ENCODE results near the gene PAOX. TPM values are rescaled to one million over a fixed set of nuclear protein-coding genes. Genes with fewer than 3 reads are reported as not detected.
A peak's percentile ranks its signal among the peaks of the same experiment; 100 is the strongest.

Gene PAOX
- polyA plus RNA-seq, 2 of the 4 experiments (the other 2 are of a cell fraction) = 1.6 to 2.3 TPM

DNA sequence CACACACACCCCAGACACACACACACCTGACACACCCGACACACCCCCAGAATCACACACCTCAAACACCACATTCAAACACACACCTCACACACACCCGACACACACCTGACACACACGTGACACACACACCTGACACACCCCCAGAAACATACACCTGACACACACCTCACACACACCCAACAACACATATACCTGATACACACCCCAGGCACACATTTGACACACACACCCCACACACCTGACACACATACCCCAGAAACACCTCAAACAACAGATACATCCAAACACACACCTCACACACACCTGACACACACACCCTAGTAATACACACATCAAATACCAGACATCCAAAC, 41.7 kb upstream of the PAOX start:
- TF ChIP-seq RNF2 (IDR thresholded peaks at IDR 0.05; ENCODE audit: borderline replicate concordance, low read depth) = no peak
- TF ChIP-seq, protein P1, sequence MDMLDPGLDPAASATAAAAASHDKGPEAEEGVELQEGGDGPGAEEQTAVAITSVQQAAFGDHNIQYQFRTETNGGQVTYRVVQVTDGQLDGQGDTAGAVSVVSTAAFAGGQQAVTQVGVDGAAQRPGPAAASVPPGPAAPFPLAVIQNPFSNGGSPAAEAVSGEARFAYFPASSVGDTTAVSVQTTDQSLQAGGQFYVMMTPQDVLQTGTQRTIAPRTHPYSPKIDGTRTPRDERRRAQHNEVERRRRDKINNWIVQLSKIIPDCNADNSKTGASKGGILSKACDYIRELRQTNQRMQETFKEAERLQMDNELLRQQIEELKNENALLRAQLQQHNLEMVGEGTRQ (IDR thresholded peaks at IDR 0.05) = peak; percentile 49
- no peak for TF ChIP-seq HEYL (CRISPR knock-in tag; IDR thresholded peaks at IDR 0.05)
- no peaks in the 10 kb centered on the region for H3K9me3 ChIP-seq
- CTCF ChIA-PET = no interaction called here
- peak overlapping the region; percentile 97 for H3K4me2 ChIP-seq
- no peak for ATAC-seq
- POLR2A ChIA-PET = no interaction called here
- no peak overlapping the region for H3K4me3 ChIP-seq
- no peak for FAIRE-seq
- H3K27ac ChIP-seq = no peak overlapping the region
- 11% methylated on average over 3 of the region's 3 CpGs for WGBS (ENCODE audit: missing lambda C conversion rate)
- peaks cover 22% of the 10 kb centered on the region for H3K4me1 ChIP-seq
- no peak for DNase-seq (ENCODE audit: low read depth in 1 of 2, low spot score in 1 of 2)

- no peak overlapping the region for H3K4me3 ChIP-seq
- FAIRE-seq = no peak
- ChIA-PET CTCF (no interaction called here), POLR2A (no interaction called here)
- H3K4me2 ChIP-seq = no peak overlapping the region
- DNase-seq (ENCODE audit: low read depth in 1 of 2, low spot score in 1 of 2) = no peak
- peaks cover 24% of the 10 kb centered on the region for H3K4me1 ChIP-seq
- TF ChIP-seq, protein P2, sequence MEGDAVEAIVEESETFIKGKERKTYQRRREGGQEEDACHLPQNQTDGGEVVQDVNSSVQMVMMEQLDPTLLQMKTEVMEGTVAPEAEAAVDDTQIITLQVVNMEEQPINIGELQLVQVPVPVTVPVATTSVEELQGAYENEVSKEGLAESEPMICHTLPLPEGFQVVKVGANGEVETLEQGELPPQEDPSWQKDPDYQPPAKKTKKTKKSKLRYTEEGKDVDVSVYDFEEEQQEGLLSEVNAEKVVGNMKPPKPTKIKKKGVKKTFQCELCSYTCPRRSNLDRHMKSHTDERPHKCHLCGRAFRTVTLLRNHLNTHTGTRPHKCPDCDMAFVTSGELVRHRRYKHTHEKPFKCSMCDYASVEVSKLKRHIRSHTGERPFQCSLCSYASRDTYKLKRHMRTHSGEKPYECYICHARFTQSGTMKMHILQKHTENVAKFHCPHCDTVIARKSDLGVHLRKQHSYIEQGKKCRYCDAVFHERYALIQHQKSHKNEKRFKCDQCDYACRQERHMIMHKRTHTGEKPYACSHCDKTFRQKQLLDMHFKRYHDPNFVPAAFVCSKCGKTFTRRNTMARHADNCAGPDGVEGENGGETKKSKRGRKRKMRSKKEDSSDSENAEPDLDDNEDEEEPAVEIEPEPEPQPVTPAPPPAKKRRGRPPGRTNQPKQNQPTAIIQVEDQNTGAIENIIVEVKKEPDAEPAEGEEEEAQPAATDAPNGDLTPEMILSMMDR (IDR thresholded peaks at IDR 0.05) = no peak
- TF ChIP-seq CEBPB (IDR thresholded peaks at IDR 0.05) = no peak
- TF ChIP-seq MAZ (IDR thresholded peaks at IDR 0.05; ENCODE audit: borderline replicate concordance, low read depth, low read length) = no peak
- no peak for TF ChIP-seq HEYL (CRISPR knock-in tag; IDR thresholded peaks at IDR 0.05)
- TF ChIP-seq PBX3 (IDR thresholded peaks at IDR 0.05) = no peak
- TF ChIP-seq CHD4 (IDR thresholded peaks at IDR 0.05; ENCODE audit: borderline replicate concordance) = no peak
- no peak for TF ChIP-seq MAFK (IDR thresholded peaks at IDR 0.05; ENCODE audit: partially characterized antibody)
- TF ChIP-seq, protein P1 (IDR thresholded peaks at IDR 0.05) = no peak
- TF ChIP-seq POLR2A (IDR thresholded peaks at IDR 0.05; ENCODE audit: low read length) = no peak
- TF ChIP-seq HOXB5 (CRISPR knock-in tag; IDR thresholded peaks at IDR 0.05) = no peak
- no peak for TF ChIP-seq CBX8 (IDR thresholded peaks at IDR 0.05)
- TF ChIP-seq KDM5A (IDR thresholded peaks at IDR 0.05) = no peak
- no peak for TF ChIP-seq RARB (CRISPR knock-in tag; IDR thresholded peaks at IDR 0.05)
- TF ChIP-seq HOXA7 (CRISPR knock-in tag; IDR thresholded peaks at IDR 0.05) = no peak
- no peak for TF ChIP-seq FOSB (CRISPR knock-in tag; IDR thresholded peaks at IDR 0.05)
- TF ChIP-seq RFX5 (IDR thresholded peaks at IDR 0.05) = no peak
- TF ChIP-seq, protein P3, sequence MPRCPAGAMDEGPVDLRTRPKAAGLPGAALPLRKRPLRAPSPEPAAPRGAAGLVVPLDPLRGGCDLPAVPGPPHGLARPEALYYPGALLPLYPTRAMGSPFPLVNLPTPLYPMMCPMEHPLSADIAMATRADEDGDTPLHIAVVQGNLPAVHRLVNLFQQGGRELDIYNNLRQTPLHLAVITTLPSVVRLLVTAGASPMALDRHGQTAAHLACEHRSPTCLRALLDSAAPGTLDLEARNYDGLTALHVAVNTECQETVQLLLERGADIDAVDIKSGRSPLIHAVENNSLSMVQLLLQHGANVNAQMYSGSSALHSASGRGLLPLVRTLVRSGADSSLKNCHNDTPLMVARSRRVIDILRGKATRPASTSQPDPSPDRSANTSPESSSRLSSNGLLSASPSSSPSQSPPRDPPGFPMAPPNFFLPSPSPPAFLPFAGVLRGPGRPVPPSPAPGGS (IDR thresholded peaks at IDR 0.05) = no peak
- no peak for TF ChIP-seq EHMT2 (IDR thresholded peaks at IDR 0.05; ENCODE audit: low read depth)
- TF ChIP-seq SREBF2 (IDR thresholded peaks at IDR 0.05) = no peak
- no peaks in the 10 kb centered on the region for H3K9me3 ChIP-seq
- ATAC-seq = no peak
- WGBS (ENCODE audit: missing lambda C conversion rate) = 59% methylated on average over 10 of the region's 10 CpGs
- no peak overlapping the region for H3K27ac ChIP-seq
Measured at GRCh38 chr10:133338080-133339071, 40.7 kb upstream of the PAOX start.

Data from A549 (cell line).